ENCODE results near the gene SLC35E1. TPM values are rescaled to one million over a fixed set of nuclear protein-coding genes. Genes with fewer than 3 reads are reported as not detected.

Gene SLC35E1
- total RNA-seq, 6 donors from 2014 or later, result 48.5 to 60.8 (median 53.2) TPM

DNA sequence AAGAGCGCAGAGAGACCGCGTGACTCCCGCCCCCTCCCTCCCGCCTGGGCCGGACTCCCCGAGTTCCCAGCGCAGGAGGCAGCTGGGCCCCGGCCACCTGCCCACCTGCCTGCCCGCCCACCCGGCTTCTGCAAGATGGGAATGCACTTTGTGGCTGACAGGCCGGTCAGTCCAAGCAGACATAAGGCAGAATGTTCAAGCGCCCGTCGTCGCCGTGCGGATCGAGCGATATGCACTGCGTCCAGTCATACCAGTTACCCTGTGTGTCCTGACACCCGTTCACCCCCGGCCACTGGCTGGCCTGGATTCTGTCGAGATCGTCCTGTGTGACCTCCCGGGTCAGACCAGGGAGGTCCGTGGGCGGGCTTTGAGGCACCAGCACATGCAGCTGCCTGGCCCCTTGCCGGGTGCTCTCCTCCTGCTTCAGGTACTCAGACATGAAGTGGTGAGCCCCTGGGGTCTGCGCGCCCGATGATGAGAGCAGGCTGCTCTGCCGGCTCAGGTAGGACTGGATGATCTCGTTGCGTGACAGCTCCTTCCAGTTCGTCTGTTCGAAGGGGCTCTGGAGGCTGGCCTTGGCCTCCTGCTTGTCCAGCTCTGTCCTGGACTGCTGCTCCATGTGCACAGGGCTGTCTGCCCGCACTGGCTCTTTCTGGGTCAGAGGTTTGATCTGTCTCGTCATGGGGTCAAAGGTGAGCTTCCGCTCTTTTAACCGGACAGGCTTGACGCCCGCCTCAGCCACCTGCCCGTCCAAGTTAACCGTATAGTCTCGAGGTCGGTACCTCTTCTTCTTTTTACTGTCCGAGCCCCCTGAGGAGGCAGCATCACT is 3.9 kb upstream of the SLC35E1 start:
- peak in 1 of 2 donors; percentile 84 for DNase-seq
- peaks cover 18 to 43% (median 35%) of the 10 kb centered on the region in 4 donors for H3K36me3 ChIP-seq

DNA sequence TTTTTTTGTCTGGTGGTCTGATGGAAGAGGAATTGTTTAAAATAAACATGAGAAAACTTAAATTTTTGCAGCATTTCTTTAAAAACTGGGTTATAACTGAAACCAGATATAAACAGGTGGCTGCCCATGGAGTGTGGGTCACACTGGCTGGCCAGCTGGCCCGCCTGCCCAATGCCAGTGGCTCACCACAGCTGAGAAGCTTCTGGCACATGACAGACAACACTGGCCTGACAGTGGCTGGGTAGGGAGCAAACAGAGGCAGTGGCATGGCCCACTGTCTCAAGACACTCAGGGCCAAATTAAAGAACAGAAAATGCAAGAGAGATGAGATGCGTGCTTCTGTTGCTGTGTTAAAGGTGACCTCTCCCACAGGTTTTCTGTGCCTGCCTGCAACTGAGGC is 3.1 kb upstream of the SLC35E1 start:
- H3K9me3 ChIP-seq, result no peaks in the 10 kb centered on the region
- peaks cover 30 to 54% (median 33%) of the 10 kb centered on the region in 4 donors for H3K4me1 ChIP-seq
- ATAC-seq (ENCODE audit: low FRiP score in 2 of 2), result no peak
- peaks cover 18 to 43% (median 35%) of the 10 kb centered on the region in 4 donors for H3K36me3 ChIP-seq
- 83 to 84% methylated on average over 2 of the region's 2 CpGs for WGBS, 2 donors
- DNase-seq, result no peak
- no peak overlapping the region for H3K4me3 ChIP-seq
- TF ChIP-seq POLR2AphosphoS5 (IDR thresholded peaks at IDR 0.05) (no peak), EP300 (IDR thresholded peaks at IDR 0.05) (no peak), POLR2A (IDR thresholded peaks at IDR 0.05) (no peak)
- TF ChIP-seq, protein P1, sequence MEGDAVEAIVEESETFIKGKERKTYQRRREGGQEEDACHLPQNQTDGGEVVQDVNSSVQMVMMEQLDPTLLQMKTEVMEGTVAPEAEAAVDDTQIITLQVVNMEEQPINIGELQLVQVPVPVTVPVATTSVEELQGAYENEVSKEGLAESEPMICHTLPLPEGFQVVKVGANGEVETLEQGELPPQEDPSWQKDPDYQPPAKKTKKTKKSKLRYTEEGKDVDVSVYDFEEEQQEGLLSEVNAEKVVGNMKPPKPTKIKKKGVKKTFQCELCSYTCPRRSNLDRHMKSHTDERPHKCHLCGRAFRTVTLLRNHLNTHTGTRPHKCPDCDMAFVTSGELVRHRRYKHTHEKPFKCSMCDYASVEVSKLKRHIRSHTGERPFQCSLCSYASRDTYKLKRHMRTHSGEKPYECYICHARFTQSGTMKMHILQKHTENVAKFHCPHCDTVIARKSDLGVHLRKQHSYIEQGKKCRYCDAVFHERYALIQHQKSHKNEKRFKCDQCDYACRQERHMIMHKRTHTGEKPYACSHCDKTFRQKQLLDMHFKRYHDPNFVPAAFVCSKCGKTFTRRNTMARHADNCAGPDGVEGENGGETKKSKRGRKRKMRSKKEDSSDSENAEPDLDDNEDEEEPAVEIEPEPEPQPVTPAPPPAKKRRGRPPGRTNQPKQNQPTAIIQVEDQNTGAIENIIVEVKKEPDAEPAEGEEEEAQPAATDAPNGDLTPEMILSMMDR (IDR thresholded peaks at IDR 0.05), result no peak
- no peak overlapping the region for H3K27ac ChIP-seq
- no peaks in the 10 kb centered on the region for H3K27me3 ChIP-seq

More for the DNA sequence above, 3.9 kb upstream of the SLC35E1 start:
- no peak for ATAC-seq (ENCODE audit: low FRiP score in 2 of 2)
- 89 to 93% methylated on average over 28 to 46 of the region's 48 CpGs for WGBS, 2 donors
- H3K27me3 ChIP-seq, result no peaks in the 10 kb centered on the region
- peaks cover 22 to 54% (median 26%) of the 10 kb centered on the region in 4 donors for H3K4me1 ChIP-seq
- TF ChIP-seq POLR2A (IDR thresholded peaks at IDR 0.05), result no peak
- no peak for TF ChIP-seq POLR2AphosphoS5 (IDR thresholded peaks at IDR 0.05)
- no peak for TF ChIP-seq EP300 (IDR thresholded peaks at IDR 0.05)
- TF ChIP-seq, protein P1 (IDR thresholded peaks at IDR 0.05), result no peak
- H3K9me3 ChIP-seq, result no peaks in the 10 kb centered on the region
- no peak overlapping the region for H3K27ac ChIP-seq
- H3K4me3 ChIP-seq, result no peak overlapping the region

DNA sequence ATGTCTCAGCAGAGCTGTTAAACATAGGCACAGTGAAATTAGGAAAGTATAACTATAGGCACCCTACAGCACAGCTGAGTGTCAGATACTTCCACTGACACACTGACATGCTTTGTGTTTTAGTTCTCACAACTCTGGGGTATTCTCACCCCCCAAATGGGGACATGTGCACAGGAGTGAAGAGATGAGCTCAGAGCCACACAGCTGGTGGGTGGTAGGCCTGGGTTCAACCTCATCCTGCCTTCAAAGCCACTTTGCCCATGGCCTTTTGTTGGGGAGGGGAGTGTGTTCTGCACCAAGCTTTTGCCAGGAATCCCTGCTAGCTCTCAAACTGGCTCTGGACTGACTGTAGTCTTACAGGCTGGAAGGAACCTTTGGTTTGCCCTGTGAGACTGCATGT is 1.7 kb upstream of the SLC35E1 start:
- peaks cover 30 to 55% (median 46%) of the 10 kb centered on the region in 4 donors for H3K4me1 ChIP-seq
- no peak for TF ChIP-seq EP300 (IDR thresholded peaks at IDR 0.05)
- no peak for TF ChIP-seq POLR2A (IDR thresholded peaks at IDR 0.05)
- TF ChIP-seq, protein P1 (IDR thresholded peaks at IDR 0.05), result no peak
- TF ChIP-seq POLR2AphosphoS5 (IDR thresholded peaks at IDR 0.05), result no peak
- ATAC-seq (ENCODE audit: low FRiP score in 2 of 2), result no peak
- peaks cover 18 to 47% (median 38%) of the 10 kb centered on the region in 4 donors for H3K36me3 ChIP-seq
- no peak for DNase-seq
- H3K9me3 ChIP-seq, result no peaks in the 10 kb centered on the region
- peak overlapping the region in 1 of 4 donors; percentile 19 for H3K27ac ChIP-seq
- no peaks in the 10 kb centered on the region for H3K27me3 ChIP-seq
- no peak overlapping the region for H3K4me3 ChIP-seq

DNA sequence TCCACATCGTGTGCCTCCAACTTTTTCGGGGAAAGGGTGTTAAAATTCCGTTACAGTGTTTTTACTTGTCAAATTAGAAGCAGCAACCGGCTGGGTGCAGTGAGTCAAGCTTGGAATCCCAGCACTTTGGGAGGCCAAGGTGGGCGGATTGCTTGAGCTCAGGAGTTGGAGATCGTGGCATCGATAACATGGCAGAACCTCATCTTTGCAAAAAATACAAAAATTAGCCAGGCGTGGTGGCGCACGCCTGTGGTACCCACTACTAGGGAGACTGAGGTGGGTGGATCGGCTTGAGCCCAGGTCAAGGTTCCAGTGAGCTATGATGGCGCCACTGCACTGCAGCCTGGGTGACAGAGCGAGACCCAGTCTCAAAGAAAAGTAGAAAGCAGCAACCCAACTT is 1.1 kb upstream of the SLC35E1 start:
- ATAC-seq (ENCODE audit: low FRiP score in 2 of 2) (no peak), DNase-seq (no peak)
- Histone ChIP-seq H3K36me3 (peaks cover 18 to 41% (median 34%) of the 10 kb centered on the region in 4 donors), H3K27me3 (no peaks in the 10 kb centered on the region), H3K9me3 (no peaks in the 10 kb centered on the region), H3K4me1 (peaks cover 30 to 56% (median 52%) of the 10 kb centered on the region in 4 donors), H3K27ac (peak overlapping the region; percentile 83 to 92 (median 89)), H3K4me3 (peak overlapping the region; percentile 80 to 98 (median 89))
- TF ChIP-seq POLR2A (IDR thresholded peaks at IDR 0.05), result no peak
- TF ChIP-seq EP300 (IDR thresholded peaks at IDR 0.05), result no peak
- TF ChIP-seq, protein P1 (IDR thresholded peaks at IDR 0.05), result no peak
- TF ChIP-seq POLR2AphosphoS5 (IDR thresholded peaks at IDR 0.05), result no peak
- WGBS, 2 donors, result 65 to 74% methylated on average over 12 to 13 of the region's 13 CpGs
